ENCODE measurements around the gene TRDMT1.

- TF ChIP-seq CTCF (IDR thresholded peaks at IDR 0.05) (no peak), EZH2 (IDR thresholded peaks at IDR 0.05) (no peak)
Measured at GRCh38 chr10:17215782-17216122, 14.3 kb upstream of the TRDMT1 start.

Measured in neural progenitor cell (in vitro differentiated cells).